H1 (cell line): Measurements from ENCODE around the gene RUFY3. TPM values are rescaled to one million over a fixed set of nuclear protein-coding genes. Genes with fewer than 3 reads are reported as not detected.

Experiments used
- CTCF ChIA-PET: fragments of 300-600 bp; sonication (Branson Sonifier 250); formaldehyde crosslinking; loops from one replicate; lab custom pipeline; 2021; ENCODE audit not compliant: partially characterized antibody; lab: Charles Lee
- POLR2A ChIA-PET: fragments of 300-600 bp; sonication (Branson Sonifier 250); formaldehyde crosslinking; loops from one replicate; lab custom pipeline; 2021; ENCODE audit warnings: inconsistent platforms; ENCODE audit not compliant: partially characterized antibody; lab: Charles Lee
- DNase-seq, 2 experiments: peaks; one replicate each; pipeline versions ENCODE4 v3.0.0 to v3.0.0-alpha.2; 2010 to 2022; ENCODE audit warnings: low spot score in 2 of 2, low read depth in 1 of 2, mixed read lengths in 1 of 2
- FAIRE-seq: peaks from 2 replicates; lab custom pipeline; 2011; peaks lifted over from hg19 to GRCh38; lab: Jason Lieb, UNC
- H2AFZ ChIP-seq: 2 replicates; pipeline ENCODE4 v1.8.1; 2012; ENCODE audit warnings: low read length, inconsistent platforms
- H2AK5ac ChIP-seq: 2 replicates; pipeline ENCODE4 v1.6.1; 2013; ENCODE audit warnings: low read depth, low read length
- H2BK120ac ChIP-seq: replicated peaks from 2 replicates; pipeline ENCODE3; 2013; ENCODE audit warnings: low read depth, low read length, inconsistent platforms
- H2BK12ac ChIP-seq: 2 replicates; pipeline ENCODE4 v1.6.1; 2013; ENCODE audit warnings: low read depth, low read length
- H2BK15ac ChIP-seq: 2 replicates; pipeline ENCODE4 v1.6.1; 2013; ENCODE audit warnings: low read length
- H2BK20ac ChIP-seq: 2 replicates; pipeline ENCODE4 v1.6.1; 2013; ENCODE audit warnings: low read length
- H2BK5ac ChIP-seq: 2 replicates; pipeline ENCODE4 v1.6.1; 2013; ENCODE audit warnings: low read depth, low read length
- H3K14ac ChIP-seq: 2 replicates; pipeline ENCODE4 v1.6.1; 2013; ENCODE audit warnings: inconsistent platforms; ENCODE audit not compliant: insufficient read length
- H3K18ac ChIP-seq: 2 replicates; pipeline ENCODE4 v1.6.1; 2013; ENCODE audit warnings: low read length; ENCODE audit errors: extremely low read depth
- H3K23ac ChIP-seq: 2 replicates; pipeline ENCODE4 v1.6.1; 2013; ENCODE audit warnings: inconsistent platforms; ENCODE audit not compliant: insufficient read length
- H3K23me2 ChIP-seq: 2 replicates; pipeline ENCODE4 v1.6.1; 2013; ENCODE audit warnings: low read depth, low read length
- H3K27ac ChIP-seq: 2 replicates; pipeline ENCODE4 v1.6.1; 2011; ENCODE audit warnings: low read depth, low read length, inconsistent platforms
- H3K27me3 ChIP-seq, 4 experiments: replicated peaks in 1 of 4; 1 replicate in 1 of 4; 2 replicates in 3 of 4; pipeline versions ENCODE4 v1.6.1 to v1.8.1; 2011 to 2013; ENCODE audit warnings: low read length in 3 of 4, mild to moderate bottlenecking in 3 of 4, inconsistent platforms in 2 of 4, mixed read lengths in 2 of 4, moderate library complexity in 1 of 4; ENCODE audit not compliant: control insufficient read depth in 3 of 4, insufficient read depth in 3 of 4; ENCODE audit errors: extremely low read depth in 1 of 4
- H3K36me3 ChIP-seq, 4 experiments: 2 replicates each; pipeline versions ENCODE4 v1.6.1 to v1.8.1; 2011 to 2013; ENCODE audit warnings: mild to moderate bottlenecking in 4 of 4, low read length in 3 of 4, moderate library complexity in 2 of 4, control low read depth in 1 of 4, inconsistent platforms in 1 of 4; ENCODE audit not compliant: insufficient read depth in 4 of 4, control insufficient read depth in 2 of 4
- H3K4ac ChIP-seq: replicated peaks from 2 replicates; pipeline ENCODE3; 2013; ENCODE audit warnings: low read length, low read depth, mixed read lengths, inconsistent platforms; ENCODE audit not compliant: insufficient read length
- H3K4me1 ChIP-seq, 4 experiments: replicated peaks in 1 of 4; 1 replicate in 1 of 4; 2 replicates in 3 of 4; pipeline versions ENCODE4 v1.6.1 to v1.8.1; 2011 to 2013; ENCODE audit warnings: low read length in 3 of 4, inconsistent platforms in 2 of 4, mixed read lengths in 1 of 4; ENCODE audit not compliant: insufficient read depth in 4 of 4, control insufficient read depth in 3 of 4
- H3K4me2 ChIP-seq, 2 experiments: 2 replicates each; pipeline versions ENCODE4 v1.6.1 to v1.8.1; 2011 to 2013; ENCODE audit warnings: low read depth in 2 of 2, low read length in 2 of 2, control low read depth in 1 of 2, inconsistent platforms in 1 of 2, mild to moderate bottlenecking in 1 of 2; ENCODE audit not compliant: insufficient read depth in 1 of 2
- H3K4me3 ChIP-seq, 4 experiments: fragments of 200-600, 300-600 bp in 1 of 4; sonication (generic), shearing (Covaris generic), sonication (Bioruptor Twin) in 1 of 4; 2 replicates each; pipeline versions ENCODE4 v1.5.1 to v1.8.1; 2011 to 2016; ENCODE audit warnings: low read length in 4 of 4, low read depth in 3 of 4, control low read depth in 2 of 4, inconsistent platforms in 2 of 4, mild to moderate bottlenecking in 2 of 4, mixed read lengths in 1 of 4, moderate library complexity in 1 of 4; ENCODE audit not compliant: insufficient read depth in 2 of 4; ENCODE audit errors: extremely low read depth in 1 of 4
- H3K56ac ChIP-seq: replicated peaks from 2 replicates; pipeline ENCODE3; 2013; ENCODE audit warnings: low read depth, mild to moderate bottlenecking, mixed read lengths, low read length, inconsistent platforms; ENCODE audit not compliant: insufficient read length
- H3K79me1 ChIP-seq: 2 replicates; pipeline ENCODE4 v1.6.1; 2013; ENCODE audit warnings: low read depth, low read length, control low read depth
- H3K79me2 ChIP-seq, 2 experiments: 2 replicates each; pipeline versions ENCODE4 v1.6.1 to v1.8.1; 2012 to 2013; ENCODE audit warnings: low read length in 2 of 2, mild to moderate bottlenecking in 2 of 2, inconsistent platforms in 1 of 2; ENCODE audit not compliant: insufficient read depth in 2 of 2, control insufficient read depth in 1 of 2
- H3K9ac ChIP-seq, 4 experiments: replicated peaks in 1 of 4; 1 replicate in 1 of 4; 2 replicates in 3 of 4; pipeline versions ENCODE4 v1.6.1 to v1.8.1; 2011 to 2013; ENCODE audit warnings: low read depth in 3 of 4, low read length in 3 of 4, control low read depth in 2 of 4, mild to moderate bottlenecking in 2 of 4, moderate library complexity in 2 of 4, inconsistent platforms in 1 of 4; ENCODE audit errors: extremely low read depth in 1 of 4
- H3K9me3 ChIP-seq, 2 experiments: 2 replicates each; pipeline versions ENCODE4 v1.6.1 to v1.8.1; 2012 to 2013; ENCODE audit warnings: mild to moderate bottlenecking in 2 of 2, moderate library complexity in 2 of 2, control low read depth in 1 of 2, inconsistent platforms in 1 of 2, low read depth in 1 of 2, low read length in 1 of 2, mixed read lengths in 1 of 2; ENCODE audit not compliant: insufficient read depth in 2 of 2
- H4K20me1 ChIP-seq, 2 experiments: replicated peaks in 1 of 2; 2 replicates each; pipeline versions ENCODE3 to v1.8.1; 2011 to 2013; ENCODE audit warnings: inconsistent platforms in 2 of 2, low read length in 2 of 2, mild to moderate bottlenecking in 1 of 2; ENCODE audit not compliant: insufficient read depth in 2 of 2, control insufficient read depth in 1 of 2
- H4K5ac ChIP-seq: 2 replicates; pipeline ENCODE4 v1.6.1; 2013; ENCODE audit warnings: low read length, low read depth, mixed read lengths, inconsistent platforms; ENCODE audit not compliant: insufficient read length
- H4K8ac ChIP-seq: 2 replicates; pipeline ENCODE4 v1.8.0; 2013; ENCODE audit warnings: mild to moderate bottlenecking, moderate library complexity, low read length, inconsistent platforms; ENCODE audit not compliant: insufficient read depth; ENCODE audit errors: extremely low read depth
- H4K91ac ChIP-seq: replicated peaks from 2 replicates; pipeline ENCODE3; 2013; ENCODE audit warnings: low read length, mixed read lengths, inconsistent platforms; ENCODE audit not compliant: insufficient read length
- ASH2L ChIP-seq: fragments of 200-600, 300-600 bp; sonication (generic); IDR thresholded peaks from one replicate; pipeline ENCODE4 v1.7.1; 2017; ENCODE audit warnings: low read length
- BRCA1 ChIP-seq: IDR thresholded peaks from 2 replicates; pipeline ENCODE4 v1.6.1; 2012; ENCODE audit warnings: low read depth, low read length, improper control_type of control experiment
- CBX8 ChIP-seq: fragments of 300-800, 300-1000 bp; sonication (generic); IDR thresholded peaks from 2 replicates; pipeline ENCODE4 v1.7.1; 2016; ENCODE audit warnings: low read depth, low read length, borderline replicate concordance
- CHD1 ChIP-seq: IDR thresholded peaks from 2 replicates; pipeline ENCODE4 v1.6.1; 2012; ENCODE audit warnings: low read depth, low read length, improper control_type of control experiment
- EP300 ChIP-seq, 2 experiments: IDR thresholded peaks; 1 replicate in 1 of 2; 2 replicates in 1 of 2; pipeline ENCODE4 v1.6.1; 2011 to 2012; ENCODE audit warnings: low read depth in 2 of 2, low read length in 2 of 2, mild to moderate bottlenecking in 2 of 2, borderline replicate concordance in 1 of 2, inconsistent platforms in 1 of 2, moderate library complexity in 1 of 2
- KDM4A ChIP-seq: IDR thresholded peaks from one replicate; pipeline ENCODE4 v1.7.1; 2012; ENCODE audit warnings: low read depth, mild to moderate bottlenecking, moderate library complexity, low read length, inconsistent platforms; ENCODE audit not compliant: severe bottlenecking
- NRF1 ChIP-seq: IDR thresholded peaks from 2 replicates; pipeline ENCODE4 v1.6.1; 2011; ENCODE audit warnings: mild to moderate bottlenecking, low read depth, low read length, improper control_type of control experiment
- RXRA ChIP-seq: IDR thresholded peaks from 2 replicates; pipeline ENCODE4 v1.6.1; 2011; ENCODE audit warnings: low read depth, mild to moderate bottlenecking, low read length, moderate library complexity; ENCODE audit not compliant: insufficient read depth
- SIRT6 ChIP-seq: IDR thresholded peaks from one replicate; pipeline ENCODE4 v1.7.1; 2012; ENCODE audit warnings: low read length, inconsistent platforms
- SP2 ChIP-seq: IDR thresholded peaks from 2 replicates; pipeline ENCODE4 v1.6.1; 2012; ENCODE audit warnings: mild to moderate bottlenecking, low read length, inconsistent platforms
- WGBS, 2 experiments: shearing (Covaris generic) in 1 of 2; methylation state at CpG; one replicate each; pipeline versions ENCODE4 v1.1.6 to v1.1.7; 2013 to 2015; ENCODE audit warnings: low lambda C conversion rate in 2 of 2, mixed read lengths in 2 of 2, inconsistent platforms in 1 of 2, low coverage in 1 of 2, missing lambda C conversion rate in 1 of 2; ENCODE audit not compliant: insufficient replicate concordance in 2 of 2, insufficient coverage in 1 of 2, insufficient read length in 1 of 2; ENCODE audit errors: extremely low coverage in 1 of 2, missing lambda C conversion rate in 1 of 2; 5-methylcytosine and 5-hydroxymethylcytosine counted together
- polyA plus RNA-seq, 7 experiments: library from polyadenylated mRNA; depleted of rRNA in 3 of 7; stranded (reverse) in 5 of 7; unstranded in 2 of 7; fragments of >200 nt in 5 of 7; fragments of 200-250 nt in 2 of 7; gene quantifications; 1 replicate in 5 of 7; 2 replicates in 1 of 7; 4 replicates in 1 of 7; pipeline versions ENCODE4 v1.2.1 to v1.2.3, GENCODE V29; 2011 to 2013; ENCODE audit warnings: missing spikeins in 2 of 7, mixed read lengths in 2 of 7
- total RNA-seq: library from RNA; stranded (reverse); fragmentation: NEBNext Ultra II Directional; extraction: Animal tissue kit (Norgen Biotek cat#: 25700); gene quantifications from 2 replicates; pipeline ENCODE4 v1.2.1, GENCODE V29; 2021
- TF ChIP-seq, protein P1 (sequence below): IDR thresholded peaks from 2 replicates; pipeline ENCODE4 v1.6.1; 2011; ENCODE audit warnings: low read depth, mild to moderate bottlenecking, low read length; ENCODE audit not compliant: insufficient read depth
- TF ChIP-seq, protein P2 (sequence below): IDR thresholded peaks from 2 replicates; pipeline ENCODE4 v1.6.1; 2011; ENCODE audit warnings: low read length, improper control_type of control experiment

The RUFY3 gene
- total and polyA plus RNA-seq, 2 of the 8 experiments (the other 6 are each of a cell fraction or from before 2014, with no cell fraction given), result 7.8 to 33.1 TPM

DNA sequence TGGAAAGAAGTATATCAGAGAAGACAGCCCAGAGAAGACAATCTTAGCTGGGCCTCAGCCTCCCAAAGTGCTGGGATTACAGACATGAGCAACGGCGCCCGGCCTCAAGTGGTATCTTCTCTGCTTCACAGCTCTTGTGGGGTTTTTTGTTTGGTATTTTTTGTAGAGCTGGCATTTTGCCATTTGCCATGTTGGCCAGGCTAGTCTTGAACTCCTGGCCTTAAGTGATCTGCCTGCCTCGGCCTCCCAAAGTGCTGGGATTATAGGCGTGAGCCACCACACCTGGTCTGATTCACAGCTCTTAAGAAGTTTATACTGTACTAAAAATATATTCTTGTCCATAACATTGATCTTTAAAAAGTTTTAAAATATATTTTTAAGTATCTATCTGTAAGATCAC, 21.1 kb upstream of the RUFY3 start:
- H4K20me1 ChIP-seq, result no peaks in the 10 kb centered on the region
- no peak overlapping the region for H2BK15ac ChIP-seq
- no peak overlapping the region for H3K9ac ChIP-seq
- 94% methylated on average over 5 of the region's 5 CpGs; no CpG with 5 or more reads in 1 of the 2 experiments for WGBS, 2 experiments
- no peaks in the 10 kb centered on the region for H3K79me2 ChIP-seq
- no peaks in the 10 kb centered on the region for H3K36me3 ChIP-seq
- H2BK120ac ChIP-seq, result no peak overlapping the region
- H3K27ac ChIP-seq, result no peak overlapping the region
- H3K27me3 ChIP-seq, result no peaks in the 10 kb centered on the region; a peak in 1 of 7 replicates
- H2BK5ac ChIP-seq, result no peak overlapping the region
- H3K23ac ChIP-seq, result no peak overlapping the region
- no peak overlapping the region for H3K4me2 ChIP-seq
- FAIRE-seq (no peak), DNase-seq (no peak)
- no peak overlapping the region for H3K18ac ChIP-seq
- H2AFZ ChIP-seq, result no peak overlapping the region
- H4K8ac ChIP-seq, result no peak overlapping the region
- no peak overlapping the region for H3K14ac ChIP-seq
- peaks cover under 1% of the 10 kb centered on the region; the same call in 1 of the 2 replicates for H3K23me2 ChIP-seq
- no peak overlapping the region for H3K4ac ChIP-seq
- H3K4me3 ChIP-seq, result no peak overlapping the region
- no peak overlapping the region for H4K91ac ChIP-seq
- no peak overlapping the region for H2AK5ac ChIP-seq
- H3K9me3 ChIP-seq, result no peaks in the 10 kb centered on the region
- no peak overlapping the region for H2BK12ac ChIP-seq
- H3K4me1 ChIP-seq, result peaks cover 0 to 3% (median 0%) of the 10 kb centered on the region in 4 experiments; a peak in 2 of 7 replicates
- POLR2A ChIA-PET, result interaction anchor here (1.8 kb wide), 1 partner anchor 12 kb away, joined by 9 read pairs; the partner anchor contains the start of gene UTP3
- no peak overlapping the region for H3K56ac ChIP-seq
- no peak overlapping the region for H2BK20ac ChIP-seq
- CTCF ChIA-PET, result interaction anchor here (0.5 to 5.7 kb wide), 3 partner anchors 8 to 209 kb away, joined by 4 to 29 read pairs (median 8); no protein-coding TSS in a partner anchor
- no peaks in the 10 kb centered on the region for H3K79me1 ChIP-seq
- no peak overlapping the region for H4K5ac ChIP-seq
- no peak for TF ChIP-seq CHD1
- TF ChIP-seq, protein P1, sequence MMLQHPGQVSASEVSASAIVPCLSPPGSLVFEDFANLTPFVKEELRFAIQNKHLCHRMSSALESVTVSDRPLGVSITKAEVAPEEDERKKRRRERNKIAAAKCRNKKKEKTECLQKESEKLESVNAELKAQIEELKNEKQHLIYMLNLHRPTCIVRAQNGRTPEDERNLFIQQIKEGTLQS, result no peak
- TF ChIP-seq RXRA, result no peak
- no peak for TF ChIP-seq NRF1
- TF ChIP-seq SIRT6, result no peak
- TF ChIP-seq KDM4A, result no peak
- no peak for TF ChIP-seq SP2
- no peak for TF ChIP-seq CBX8
- no peak for TF ChIP-seq ASH2L
- no peak for TF ChIP-seq EP300 (IDR thresholded peaks at IDR 0.05; ENCODE audit: borderline replicate concordance in 1 of 2, low read depth in 2 of 2, low read length in 2 of 2)
- TF ChIP-seq, protein P2, sequence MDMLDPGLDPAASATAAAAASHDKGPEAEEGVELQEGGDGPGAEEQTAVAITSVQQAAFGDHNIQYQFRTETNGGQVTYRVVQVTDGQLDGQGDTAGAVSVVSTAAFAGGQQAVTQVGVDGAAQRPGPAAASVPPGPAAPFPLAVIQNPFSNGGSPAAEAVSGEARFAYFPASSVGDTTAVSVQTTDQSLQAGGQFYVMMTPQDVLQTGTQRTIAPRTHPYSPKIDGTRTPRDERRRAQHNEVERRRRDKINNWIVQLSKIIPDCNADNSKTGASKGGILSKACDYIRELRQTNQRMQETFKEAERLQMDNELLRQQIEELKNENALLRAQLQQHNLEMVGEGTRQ, result no peak
- no peak for TF ChIP-seq BRCA1
